ENCODE measurements around the gene AMH.

- TF ChIP-seq, protein P1, sequence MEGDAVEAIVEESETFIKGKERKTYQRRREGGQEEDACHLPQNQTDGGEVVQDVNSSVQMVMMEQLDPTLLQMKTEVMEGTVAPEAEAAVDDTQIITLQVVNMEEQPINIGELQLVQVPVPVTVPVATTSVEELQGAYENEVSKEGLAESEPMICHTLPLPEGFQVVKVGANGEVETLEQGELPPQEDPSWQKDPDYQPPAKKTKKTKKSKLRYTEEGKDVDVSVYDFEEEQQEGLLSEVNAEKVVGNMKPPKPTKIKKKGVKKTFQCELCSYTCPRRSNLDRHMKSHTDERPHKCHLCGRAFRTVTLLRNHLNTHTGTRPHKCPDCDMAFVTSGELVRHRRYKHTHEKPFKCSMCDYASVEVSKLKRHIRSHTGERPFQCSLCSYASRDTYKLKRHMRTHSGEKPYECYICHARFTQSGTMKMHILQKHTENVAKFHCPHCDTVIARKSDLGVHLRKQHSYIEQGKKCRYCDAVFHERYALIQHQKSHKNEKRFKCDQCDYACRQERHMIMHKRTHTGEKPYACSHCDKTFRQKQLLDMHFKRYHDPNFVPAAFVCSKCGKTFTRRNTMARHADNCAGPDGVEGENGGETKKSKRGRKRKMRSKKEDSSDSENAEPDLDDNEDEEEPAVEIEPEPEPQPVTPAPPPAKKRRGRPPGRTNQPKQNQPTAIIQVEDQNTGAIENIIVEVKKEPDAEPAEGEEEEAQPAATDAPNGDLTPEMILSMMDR (IDR thresholded peaks at IDR 0.05) = no peak
- no peak for TF ChIP-seq POLR2AphosphoS5 (IDR thresholded peaks at IDR 0.05)
- no peak for TF ChIP-seq POLR2A (IDR thresholded peaks at IDR 0.05)
These were observed 29.5 kb downstream of the AMH start for GRCh38 chr19:2278459-2279158.
